ENCODE measurements around the gene FKBP15.
A peak's percentile ranks its signal among the peaks of the same experiment; 100 is the strongest.

FKBP15 gene

GRCh38 chr9:113221003-113221799 lies at the start of gene FKBP15, which contains the start of gene SLC31A1:
FKBP15 (minus strand) TSS chr9:113221277; CDS start chr9:113221243, 34 bp downstream.
SLC31A1 (plus strand) TSS chr9:113221544; CDS start chr9:113256149, 34,605 bp downstream.
- Histone ChIP-seq H3K36me3 (ENCODE audit: insufficient read depth, low read length) (peaks cover 8% of the 10 kb centered on the region; the same call in 1 of the 2 replicates), H3K9ac (ENCODE audit: insufficient read length) (peak within 1 kb of the TSS; percentile 83), H3K4me3 (peak within 1 kb of the TSS; percentile 84), H3K27ac (peak within 1 kb of the TSS; percentile 38), H3K9me3 (ENCODE audit: low read depth, low read length) (no peaks in the 10 kb centered on the region)
- TF ChIP-seq POLR2AphosphoS5 (IDR thresholded peaks at IDR 0.05; ENCODE audit: borderline replicate concordance, low read depth, low read length) (peak; percentile 81; the same call in 1 of the 2 replicates), FOXP2 (optimal IDR thresholded peaks at IDR 0.05; ENCODE audit: control extremely low read depth, extremely low read length, insufficient read depth) (peak; percentile 32), EZH2 (IDR thresholded peaks at IDR 0.05) (no peak)
- peak; percentile 88 for DNase-seq (ENCODE audit: low read depth, low spot score)

- TF ChIP-seq FOXP2 (optimal IDR thresholded peaks at IDR 0.05; ENCODE audit: control extremely low read depth, extremely low read length, insufficient read depth) (no peak), EZH2 (IDR thresholded peaks at IDR 0.05) (no peak), POLR2AphosphoS5 (IDR thresholded peaks at IDR 0.05; ENCODE audit: borderline replicate concordance, low read depth, low read length) (no peak)
- Histone ChIP-seq H3K4me3 (no peak overlapping the region), H3K27ac (no peak overlapping the region), H3K36me3 (ENCODE audit: insufficient read depth, low read length) (peaks cover 41% of the 10 kb centered on the region), H3K9ac (ENCODE audit: insufficient read length) (no peak overlapping the region), H3K9me3 (ENCODE audit: low read depth, low read length) (no peaks in the 10 kb centered on the region)
- no peak for DNase-seq (ENCODE audit: low read depth, low spot score)
These were observed 48.8 kb upstream of the FKBP15 start for GRCh38 chr9:113269871-113270270.

GRCh38 chr9:113269355-113269754 lies 48.3 kb upstream of the FKBP15 start:
- H3K36me3 ChIP-seq (ENCODE audit: insufficient read depth, low read length) = peaks cover 41% of the 10 kb centered on the region

GRCh38 chr9:113267911-113268566 lies 47.0 kb upstream of the FKBP15 start:
- Histone ChIP-seq H3K9ac (ENCODE audit: insufficient read length) (no peak overlapping the region), H3K4me3 (no peak overlapping the region), H3K27ac (no peak overlapping the region), H3K9me3 (ENCODE audit: low read depth, low read length) (no peaks in the 10 kb centered on the region), H3K36me3 (ENCODE audit: insufficient read depth, low read length) (peaks cover 41% of the 10 kb centered on the region)
- no peak for TF ChIP-seq FOXP2 (optimal IDR thresholded peaks at IDR 0.05; ENCODE audit: control extremely low read depth, extremely low read length, insufficient read depth)
- TF ChIP-seq POLR2AphosphoS5 (IDR thresholded peaks at IDR 0.05; ENCODE audit: borderline replicate concordance, low read depth, low read length) = no peak
- TF ChIP-seq EZH2 (IDR thresholded peaks at IDR 0.05) = no peak
- DNase-seq (ENCODE audit: low read depth, low spot score) = no peak

More at GRCh38 chr9:113269355-113269754, 48.3 kb upstream of the FKBP15 start:
- no peak for TF ChIP-seq FOXP2 (optimal IDR thresholded peaks at IDR 0.05; ENCODE audit: control extremely low read depth, extremely low read length, insufficient read depth)
- TF ChIP-seq EZH2 (IDR thresholded peaks at IDR 0.05) = no peak
- no peak for TF ChIP-seq POLR2AphosphoS5 (IDR thresholded peaks at IDR 0.05; ENCODE audit: borderline replicate concordance, low read depth, low read length)
- Histone ChIP-seq H3K4me3 (no peak overlapping the region), H3K9ac (ENCODE audit: insufficient read length) (no peak overlapping the region), H3K9me3 (ENCODE audit: low read depth, low read length) (no peaks in the 10 kb centered on the region), H3K27ac (no peak overlapping the region)
- no peak for DNase-seq (ENCODE audit: low read depth, low spot score)

- peaks cover 29% of the 10 kb centered on the region for H3K36me3 ChIP-seq (ENCODE audit: insufficient read depth, low read length)
- H3K27ac ChIP-seq = no peak overlapping the region
- no peaks in the 10 kb centered on the region for H3K9me3 ChIP-seq (ENCODE audit: low read depth, low read length)
- DNase-seq (ENCODE audit: low read depth, low spot score) = no peak
- TF ChIP-seq POLR2AphosphoS5 (IDR thresholded peaks at IDR 0.05; ENCODE audit: borderline replicate concordance, low read depth, low read length) (no peak), EZH2 (IDR thresholded peaks at IDR 0.05) (no peak), FOXP2 (optimal IDR thresholded peaks at IDR 0.05; ENCODE audit: control extremely low read depth, extremely low read length, insufficient read depth) (no peak)
- no peak overlapping the region for H3K4me3 ChIP-seq
- H3K9ac ChIP-seq (ENCODE audit: insufficient read length) = no peak overlapping the region
These were observed 45.1 kb upstream of the FKBP15 start for GRCh38 chr9:113266174-113266573.

GRCh38 chr9:113261917-113262671 lies 41.0 kb upstream of the FKBP15 start:
- Histone ChIP-seq H3K4me3 (no peak overlapping the region), H3K9me3 (ENCODE audit: low read depth, low read length) (no peaks in the 10 kb centered on the region), H3K27ac (no peak overlapping the region), H3K36me3 (ENCODE audit: insufficient read depth, low read length) (peaks cover 25% of the 10 kb centered on the region; the same call in 1 of the 2 replicates), H3K9ac (ENCODE audit: insufficient read length) (no peak overlapping the region)
- TF ChIP-seq FOXP2 (optimal IDR thresholded peaks at IDR 0.05; ENCODE audit: control extremely low read depth, extremely low read length, insufficient read depth) = no peak
- no peak for TF ChIP-seq POLR2AphosphoS5 (IDR thresholded peaks at IDR 0.05; ENCODE audit: borderline replicate concordance, low read depth, low read length)
- no peak for TF ChIP-seq EZH2 (IDR thresholded peaks at IDR 0.05)
- DNase-seq (ENCODE audit: low read depth, low spot score) = no peak

- no peaks in the 10 kb centered on the region for H3K9me3 ChIP-seq (ENCODE audit: low read depth, low read length)
- peaks cover 21% of the 10 kb centered on the region; the same call in 1 of the 2 replicates for H3K36me3 ChIP-seq (ENCODE audit: insufficient read depth, low read length)
- TF ChIP-seq EZH2 (IDR thresholded peaks at IDR 0.05) = no peak
- no peak for DNase-seq (ENCODE audit: low read depth, low spot score)
- H3K27ac ChIP-seq = no peak overlapping the region
- H3K9ac ChIP-seq (ENCODE audit: insufficient read length) = no peak overlapping the region
- no peak overlapping the region for H3K4me3 ChIP-seq
These were observed 37.2 kb upstream of the FKBP15 start for GRCh38 chr9:113258282-113258681.

- Histone ChIP-seq H3K4me3 (no peak overlapping the region), H3K9ac (ENCODE audit: insufficient read length) (no peak overlapping the region), H3K36me3 (ENCODE audit: insufficient read depth, low read length) (peaks cover 21% of the 10 kb centered on the region; the same call in 1 of the 2 replicates), H3K27ac (no peak overlapping the region), H3K9me3 (ENCODE audit: low read depth, low read length) (no peaks in the 10 kb centered on the region)
- TF ChIP-seq EZH2 (IDR thresholded peaks at IDR 0.05) = no peak
- TF ChIP-seq FOXP2 (optimal IDR thresholded peaks at IDR 0.05; ENCODE audit: control extremely low read depth, extremely low read length, insufficient read depth) = no peak
- no peak for TF ChIP-seq POLR2AphosphoS5 (IDR thresholded peaks at IDR 0.05; ENCODE audit: borderline replicate concordance, low read depth, low read length)
- no peak for DNase-seq (ENCODE audit: low read depth, low spot score)
These were observed 36.8 kb upstream of the FKBP15 start for GRCh38 chr9:113257863-113258262.
